A673 (cell line): ENCODE measurements around the gene CXCR5.

Source experiments
- EZH2 ChIP-seq: fragments of 200-600 bp; sonication (generic); IDR thresholded peaks from 2 replicates; pipeline ENCODE4 v1.6.1; 2017; ENCODE audit warnings: borderline replicate concordance, low read depth, mild to moderate bottlenecking, mixed read lengths, antibody characterized with exemption, low read length; ENCODE audit not compliant: poor library complexity, severe bottlenecking
- TF ChIP-seq, protein P1 (sequence below): fragments of 300-800, 200-600 bp; sonication (generic); conservative IDR thresholded peaks from 2 replicates; pipeline ENCODE4 v1.5.1; 2017; ENCODE audit warnings: low read depth, mild to moderate bottlenecking, antibody characterized with exemption, low read length, moderate library complexity, mixed read lengths

DNA sequence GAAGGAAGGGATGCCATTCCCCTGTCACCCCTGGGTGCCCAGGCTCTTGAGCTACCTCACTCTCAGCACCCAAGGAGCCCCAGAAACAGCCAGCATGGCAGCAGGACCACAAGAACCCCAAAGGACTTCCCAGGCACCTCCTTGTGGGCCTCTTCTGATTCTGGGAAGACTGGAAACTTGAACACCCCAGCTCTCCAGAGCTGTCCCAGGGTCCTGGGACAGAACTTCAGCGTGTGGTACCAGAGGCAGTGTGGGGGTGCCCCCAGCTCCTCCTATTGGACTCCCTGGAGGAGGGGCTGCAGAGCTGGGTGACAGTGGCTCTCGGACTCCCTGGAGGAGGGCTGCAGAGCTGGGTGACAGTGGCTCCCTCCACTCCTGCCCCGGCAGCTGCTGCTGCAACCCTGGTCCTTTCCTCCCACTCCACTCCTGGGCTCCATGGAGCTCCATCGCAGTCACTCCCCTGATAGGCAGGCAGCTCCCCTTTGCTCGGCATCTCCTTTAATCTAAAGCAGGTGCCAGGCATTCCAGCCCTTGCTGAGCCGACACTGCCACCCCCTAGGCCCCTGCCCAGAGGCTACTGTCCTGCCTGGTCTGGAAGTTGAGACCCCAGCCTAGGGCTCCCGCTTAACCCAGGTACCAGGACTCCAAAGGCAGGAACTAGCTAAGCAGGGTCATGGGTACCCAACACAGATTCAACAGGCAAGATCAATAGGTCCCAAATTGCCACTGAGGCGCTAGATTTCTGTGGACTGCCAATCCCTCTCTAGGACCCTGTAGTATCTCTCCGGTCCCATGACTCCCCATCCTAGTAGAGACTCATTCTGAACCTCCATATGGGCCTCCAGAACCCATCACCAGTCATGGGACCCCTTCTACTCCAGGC, 39.3 kb downstream of the CXCR5 start:
- TF ChIP-seq, protein P1, sequence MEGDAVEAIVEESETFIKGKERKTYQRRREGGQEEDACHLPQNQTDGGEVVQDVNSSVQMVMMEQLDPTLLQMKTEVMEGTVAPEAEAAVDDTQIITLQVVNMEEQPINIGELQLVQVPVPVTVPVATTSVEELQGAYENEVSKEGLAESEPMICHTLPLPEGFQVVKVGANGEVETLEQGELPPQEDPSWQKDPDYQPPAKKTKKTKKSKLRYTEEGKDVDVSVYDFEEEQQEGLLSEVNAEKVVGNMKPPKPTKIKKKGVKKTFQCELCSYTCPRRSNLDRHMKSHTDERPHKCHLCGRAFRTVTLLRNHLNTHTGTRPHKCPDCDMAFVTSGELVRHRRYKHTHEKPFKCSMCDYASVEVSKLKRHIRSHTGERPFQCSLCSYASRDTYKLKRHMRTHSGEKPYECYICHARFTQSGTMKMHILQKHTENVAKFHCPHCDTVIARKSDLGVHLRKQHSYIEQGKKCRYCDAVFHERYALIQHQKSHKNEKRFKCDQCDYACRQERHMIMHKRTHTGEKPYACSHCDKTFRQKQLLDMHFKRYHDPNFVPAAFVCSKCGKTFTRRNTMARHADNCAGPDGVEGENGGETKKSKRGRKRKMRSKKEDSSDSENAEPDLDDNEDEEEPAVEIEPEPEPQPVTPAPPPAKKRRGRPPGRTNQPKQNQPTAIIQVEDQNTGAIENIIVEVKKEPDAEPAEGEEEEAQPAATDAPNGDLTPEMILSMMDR = no peak
- no peak for TF ChIP-seq EZH2
